Measurements from ENCODE around the gene SELE. TPM values are rescaled to one million over a fixed set of nuclear protein-coding genes. Genes with fewer than 3 reads are reported as not detected.

The SELE gene
- total and polyA plus RNA-seq, 10 donors: 0.04 to 2.9 (median 0.29) TPM; not detected in 5

GRCh38 chr1:169729991-169730390, 3.9 kb downstream of the SELE start:
- H3K27me3 ChIP-seq (replicated peaks in 1 of 7): peaks cover 0 to 4% (median 0%) of the 10 kb centered on the region in 7 donors
- no peaks in the 10 kb centered on the region for H3K36me3 ChIP-seq
- no peaks in the 10 kb centered on the region for H3K4me1 ChIP-seq
- no peak overlapping the region for H3K4me3 ChIP-seq
- H3K27ac ChIP-seq: no peak overlapping the region
- DNase-seq: no peak
- intact Hi-C loops (cut with DNase I; ENCODE audit: low total_unique reads): no loop called here
- TF ChIP-seq POLR2AphosphoS5 (IDR thresholded peaks at IDR 0.05) (no peak), CTCF (IDR thresholded peaks at IDR 0.05 in 8 of 11, conservative IDR thresholded peaks at IDR 0.05 in 3 of 11) (no peak), POLR2A (IDR thresholded peaks at IDR 0.05) (no peak)
- H3K9me3 ChIP-seq: no peaks in the 10 kb centered on the region

GRCh38 chr1:169727307-169727706, 6.6 kb downstream of the SELE start:
- WGBS, 5 donors: 82 to 95% (median 93%) methylated on average over 6 of the region's 6 CpGs
- no peak for TF ChIP-seq CTCF (IDR thresholded peaks at IDR 0.05 in 8 of 11, conservative IDR thresholded peaks at IDR 0.05 in 3 of 11)
- no peak for TF ChIP-seq POLR2A (IDR thresholded peaks at IDR 0.05)
- TF ChIP-seq POLR2AphosphoS5 (IDR thresholded peaks at IDR 0.05): no peak
- intact Hi-C loops (cut with DNase I; ENCODE audit: low total_unique reads): no loop called here
- DNase-seq: no peak
- Histone ChIP-seq H3K9me3 (no peaks in the 10 kb centered on the region), H3K4me1 (no peaks in the 10 kb centered on the region), H3K27me3 (replicated peaks in 1 of 7) (peaks cover 0 to 4% (median 0%) of the 10 kb centered on the region in 7 donors), H3K4me3 (no peak overlapping the region), H3K27ac (no peak overlapping the region), H3K36me3 (no peaks in the 10 kb centered on the region)

- TF ChIP-seq POLR2A (IDR thresholded peaks at IDR 0.05) (no peak), CTCF (IDR thresholded peaks at IDR 0.05 in 8 of 11, conservative IDR thresholded peaks at IDR 0.05 in 3 of 11) (no peak), POLR2AphosphoS5 (IDR thresholded peaks at IDR 0.05) (no peak)
- peaks cover 0 to 4% (median 0%) of the 10 kb centered on the region in 7 donors for H3K27me3 ChIP-seq (replicated peaks in 1 of 7)
- H3K4me3 ChIP-seq: no peak overlapping the region
- H3K36me3 ChIP-seq: no peaks in the 10 kb centered on the region
- intact Hi-C loops (cut with DNase I; ENCODE audit: low total_unique reads): no loop called here
- no peak overlapping the region for H3K27ac ChIP-seq
- DNase-seq: no peak
- WGBS, 5 donors: 85 to 94% (median 91%) methylated on average over 3 of the region's 3 CpGs
- H3K9me3 ChIP-seq: no peaks in the 10 kb centered on the region
- H3K4me1 ChIP-seq: no peaks in the 10 kb centered on the region
Measured at GRCh38 chr1:169726851-169727250, 7.0 kb downstream of the SELE start.

GRCh38 chr1:169725930-169726329, 7.9 kb downstream of the SELE start:
- Histone ChIP-seq H3K9me3 (no peaks in the 10 kb centered on the region), H3K27ac (no peak overlapping the region), H3K27me3 (replicated peaks in 1 of 7) (peaks cover 0 to 4% (median 0%) of the 10 kb centered on the region in 7 donors), H3K36me3 (no peaks in the 10 kb centered on the region), H3K4me3 (no peak overlapping the region), H3K4me1 (no peaks in the 10 kb centered on the region)
- 72 to 89% (median 80%) methylated on average over 3 of the region's 3 CpGs for WGBS, 5 donors
- intact Hi-C loops (cut with DNase I; ENCODE audit: low total_unique reads): no loop called here
- TF ChIP-seq POLR2AphosphoS5 (IDR thresholded peaks at IDR 0.05): no peak
- no peak for TF ChIP-seq POLR2A (IDR thresholded peaks at IDR 0.05)
- TF ChIP-seq CTCF (IDR thresholded peaks at IDR 0.05 in 8 of 11, conservative IDR thresholded peaks at IDR 0.05 in 3 of 11): no peak
- DNase-seq: no peak

All from spleen (tissue), 11 donors.